Esophagus muscularis mucosa (tissue), 3 donors: ENCODE data around the gene GUCA2B.

Experiments used
- POLR2A ChIP-seq: fragments of 450-650 bp; IDR thresholded peaks from one replicate; pipeline ENCODE4 v1.6.1; 2017; ENCODE audit warnings: antibody characterized with exemption, moderate library complexity, mild to moderate bottlenecking, low read depth
- TF ChIP-seq, protein P1 (sequence below), 3 experiments: fragments of 200-600 bp in 2 of 3; fragments of 450-650 bp in 1 of 3; sonication (generic) in 2 of 3; IDR thresholded peaks; one replicate each; pipeline ENCODE4 v1.5.1; 2017 to 2019; ENCODE audit warnings: antibody characterized with exemption in 3 of 3, mild to moderate bottlenecking in 2 of 3, moderate library complexity in 1 of 3

DNA sequence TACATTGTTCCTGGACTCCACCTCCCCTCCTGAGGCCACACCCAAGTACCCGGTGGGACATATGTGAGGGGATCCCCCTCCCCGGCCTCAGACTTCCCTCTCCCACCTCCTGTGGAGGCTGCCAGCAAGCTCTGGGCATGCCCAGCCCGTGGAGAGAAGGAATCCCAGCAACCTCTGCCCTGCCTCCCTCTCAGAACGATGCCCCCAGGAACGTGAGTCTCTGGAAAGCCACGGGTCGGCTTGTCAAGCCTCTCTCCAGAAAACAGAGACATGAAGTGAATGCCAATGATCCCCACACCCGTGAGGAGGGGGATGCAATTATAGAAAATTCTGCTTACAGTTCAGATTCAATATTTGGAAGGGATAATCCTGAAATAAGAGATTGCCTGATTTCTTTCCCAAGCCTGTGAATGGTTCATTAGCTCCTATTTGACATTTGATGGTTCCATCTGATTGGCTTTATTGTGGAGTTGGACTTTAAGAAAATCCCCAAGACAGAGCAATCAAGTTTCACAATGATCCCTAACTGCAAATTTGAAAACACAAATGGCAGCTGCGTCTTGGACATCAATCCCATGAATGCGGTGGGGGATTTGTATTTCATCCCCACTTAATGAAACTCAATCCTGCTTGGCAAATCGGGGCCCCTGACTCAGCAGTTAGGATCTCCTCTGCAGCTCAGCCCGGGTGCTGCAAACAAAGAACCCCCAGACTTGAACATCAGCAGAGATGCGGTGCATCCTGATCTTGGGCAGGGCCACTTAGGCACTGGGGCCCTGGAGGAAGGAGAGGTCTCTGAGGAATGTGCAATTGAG lies 9.1 kb upstream of the GUCA2B start:
- TF ChIP-seq, protein P1, sequence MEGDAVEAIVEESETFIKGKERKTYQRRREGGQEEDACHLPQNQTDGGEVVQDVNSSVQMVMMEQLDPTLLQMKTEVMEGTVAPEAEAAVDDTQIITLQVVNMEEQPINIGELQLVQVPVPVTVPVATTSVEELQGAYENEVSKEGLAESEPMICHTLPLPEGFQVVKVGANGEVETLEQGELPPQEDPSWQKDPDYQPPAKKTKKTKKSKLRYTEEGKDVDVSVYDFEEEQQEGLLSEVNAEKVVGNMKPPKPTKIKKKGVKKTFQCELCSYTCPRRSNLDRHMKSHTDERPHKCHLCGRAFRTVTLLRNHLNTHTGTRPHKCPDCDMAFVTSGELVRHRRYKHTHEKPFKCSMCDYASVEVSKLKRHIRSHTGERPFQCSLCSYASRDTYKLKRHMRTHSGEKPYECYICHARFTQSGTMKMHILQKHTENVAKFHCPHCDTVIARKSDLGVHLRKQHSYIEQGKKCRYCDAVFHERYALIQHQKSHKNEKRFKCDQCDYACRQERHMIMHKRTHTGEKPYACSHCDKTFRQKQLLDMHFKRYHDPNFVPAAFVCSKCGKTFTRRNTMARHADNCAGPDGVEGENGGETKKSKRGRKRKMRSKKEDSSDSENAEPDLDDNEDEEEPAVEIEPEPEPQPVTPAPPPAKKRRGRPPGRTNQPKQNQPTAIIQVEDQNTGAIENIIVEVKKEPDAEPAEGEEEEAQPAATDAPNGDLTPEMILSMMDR (IDR thresholded peaks at IDR 0.05) = no peak
- no peak for TF ChIP-seq POLR2A
